Nephron (organoid): Measurements from ENCODE around the gene ZNF749.

Experiments used
- H3K27ac Mint-ChIP-seq, 3 experiments: 2 replicates each; pipeline ENCODE4 v1.8.0; 2020; ENCODE audit warnings: mixed read lengths in 3 of 3, mild to moderate bottlenecking in 2 of 3, moderate library complexity in 1 of 3
- H3K27me3 Mint-ChIP-seq: 2 replicates; pipeline ENCODE4 v1.8.0; 2021; ENCODE audit warnings: low read depth, mild to moderate bottlenecking, moderate library complexity, mixed read lengths
- H3K36me3 Mint-ChIP-seq: 2 replicates; pipeline ENCODE4 v1.8.0; 2020; ENCODE audit warnings: low read depth, mixed read lengths
- H3K4me1 Mint-ChIP-seq: 2 replicates; pipeline ENCODE4 v1.8.0; 2020; ENCODE audit warnings: mixed read lengths
- H3K4me3 Mint-ChIP-seq, 3 experiments: 2 replicates each; pipeline ENCODE4 v1.8.0; 2020; ENCODE audit warnings: mild to moderate bottlenecking in 3 of 3, mixed read lengths in 3 of 3, moderate library complexity in 2 of 3
- H3K9me3 Mint-ChIP-seq: 2 replicates; pipeline ENCODE4 v1.8.0; 2020; ENCODE audit warnings: mixed read lengths
- TF ChIP-seq, protein P1 (sequence below), 3 experiments: fragments of 200-600 bp; sonication (generic); IDR thresholded peaks; one replicate each; pipeline ENCODE4 v1.5.0; 2021; ENCODE audit warnings: antibody characterized with exemption in 3 of 3; ENCODE audit not compliant: unreplicated experiment in 3 of 3

ZNF749 gene

DNA sequence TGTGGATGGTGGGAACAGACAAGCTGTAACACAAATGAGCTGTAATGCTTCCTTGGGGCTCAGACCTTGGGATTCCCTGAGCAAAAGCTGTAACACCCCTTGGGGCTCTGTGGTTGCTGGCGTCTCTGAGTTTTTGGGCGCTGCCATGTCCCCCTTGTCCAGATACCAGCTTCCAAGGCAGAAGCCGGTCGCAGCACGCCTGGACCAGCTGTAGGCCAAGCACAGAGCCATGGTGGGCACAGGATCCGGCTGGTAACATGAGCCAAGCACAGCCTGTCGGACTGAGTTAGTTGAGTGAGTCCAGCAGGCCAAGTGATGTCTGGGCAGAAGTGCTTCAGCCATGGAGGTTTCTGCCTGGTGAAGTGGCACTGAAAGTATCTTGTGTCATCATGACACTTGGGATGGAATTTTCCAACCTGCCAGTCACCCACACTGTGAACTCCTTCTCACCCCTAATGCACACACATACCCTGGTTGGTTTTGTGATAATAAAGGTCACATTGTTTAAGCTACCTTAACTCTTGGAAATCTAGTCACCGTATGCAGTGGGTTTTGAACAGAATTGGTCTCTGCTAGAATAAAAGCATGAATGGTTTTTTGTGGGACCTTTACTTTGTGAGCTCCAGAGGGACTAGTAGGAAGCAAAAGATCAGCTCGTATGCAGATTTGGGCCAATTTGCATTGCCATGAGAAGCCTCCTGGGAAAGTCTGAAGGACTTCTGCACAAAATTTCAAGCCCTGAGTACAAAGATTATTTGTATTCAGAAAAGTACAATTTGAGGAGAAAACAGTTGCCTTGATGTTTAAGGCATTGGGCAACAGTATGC lies 31.2 kb upstream of the ZNF749 start:
- H3K4me3 Mint-ChIP-seq, result no peak overlapping the region
- no peak overlapping the region for H3K27ac Mint-ChIP-seq
- TF ChIP-seq, protein P1, sequence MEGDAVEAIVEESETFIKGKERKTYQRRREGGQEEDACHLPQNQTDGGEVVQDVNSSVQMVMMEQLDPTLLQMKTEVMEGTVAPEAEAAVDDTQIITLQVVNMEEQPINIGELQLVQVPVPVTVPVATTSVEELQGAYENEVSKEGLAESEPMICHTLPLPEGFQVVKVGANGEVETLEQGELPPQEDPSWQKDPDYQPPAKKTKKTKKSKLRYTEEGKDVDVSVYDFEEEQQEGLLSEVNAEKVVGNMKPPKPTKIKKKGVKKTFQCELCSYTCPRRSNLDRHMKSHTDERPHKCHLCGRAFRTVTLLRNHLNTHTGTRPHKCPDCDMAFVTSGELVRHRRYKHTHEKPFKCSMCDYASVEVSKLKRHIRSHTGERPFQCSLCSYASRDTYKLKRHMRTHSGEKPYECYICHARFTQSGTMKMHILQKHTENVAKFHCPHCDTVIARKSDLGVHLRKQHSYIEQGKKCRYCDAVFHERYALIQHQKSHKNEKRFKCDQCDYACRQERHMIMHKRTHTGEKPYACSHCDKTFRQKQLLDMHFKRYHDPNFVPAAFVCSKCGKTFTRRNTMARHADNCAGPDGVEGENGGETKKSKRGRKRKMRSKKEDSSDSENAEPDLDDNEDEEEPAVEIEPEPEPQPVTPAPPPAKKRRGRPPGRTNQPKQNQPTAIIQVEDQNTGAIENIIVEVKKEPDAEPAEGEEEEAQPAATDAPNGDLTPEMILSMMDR (IDR thresholded peaks at IDR 0.05; ENCODE audit: unreplicated experiment in 3 of 3), result no peak
- H3K27me3 Mint-ChIP-seq, result no peaks in the 10 kb centered on the region
- peaks cover 46% of the 10 kb centered on the region for H3K36me3 Mint-ChIP-seq
- H3K4me1 Mint-ChIP-seq, result no peaks in the 10 kb centered on the region
- H3K9me3 Mint-ChIP-seq, result peaks cover 16% of the 10 kb centered on the region

- H3K4me1 Mint-ChIP-seq, result peaks cover 13% of the 10 kb centered on the region
- TF ChIP-seq, protein P1 (IDR thresholded peaks at IDR 0.05; ENCODE audit: unreplicated experiment in 3 of 3), result peak; percentile 59 to 77 (median 61)
- H3K9me3 Mint-ChIP-seq, result no peaks in the 10 kb centered on the region
- H3K36me3 Mint-ChIP-seq, result peaks cover 23% of the 10 kb centered on the region
- no peak overlapping the region for H3K27ac Mint-ChIP-seq
- peaks cover 4% of the 10 kb centered on the region for H3K27me3 Mint-ChIP-seq
- no peak overlapping the region for H3K4me3 Mint-ChIP-seq
Observed at GRCh38 chr19:57406516-57407123, 28.5 kb upstream of the ZNF749 start.

DNA sequence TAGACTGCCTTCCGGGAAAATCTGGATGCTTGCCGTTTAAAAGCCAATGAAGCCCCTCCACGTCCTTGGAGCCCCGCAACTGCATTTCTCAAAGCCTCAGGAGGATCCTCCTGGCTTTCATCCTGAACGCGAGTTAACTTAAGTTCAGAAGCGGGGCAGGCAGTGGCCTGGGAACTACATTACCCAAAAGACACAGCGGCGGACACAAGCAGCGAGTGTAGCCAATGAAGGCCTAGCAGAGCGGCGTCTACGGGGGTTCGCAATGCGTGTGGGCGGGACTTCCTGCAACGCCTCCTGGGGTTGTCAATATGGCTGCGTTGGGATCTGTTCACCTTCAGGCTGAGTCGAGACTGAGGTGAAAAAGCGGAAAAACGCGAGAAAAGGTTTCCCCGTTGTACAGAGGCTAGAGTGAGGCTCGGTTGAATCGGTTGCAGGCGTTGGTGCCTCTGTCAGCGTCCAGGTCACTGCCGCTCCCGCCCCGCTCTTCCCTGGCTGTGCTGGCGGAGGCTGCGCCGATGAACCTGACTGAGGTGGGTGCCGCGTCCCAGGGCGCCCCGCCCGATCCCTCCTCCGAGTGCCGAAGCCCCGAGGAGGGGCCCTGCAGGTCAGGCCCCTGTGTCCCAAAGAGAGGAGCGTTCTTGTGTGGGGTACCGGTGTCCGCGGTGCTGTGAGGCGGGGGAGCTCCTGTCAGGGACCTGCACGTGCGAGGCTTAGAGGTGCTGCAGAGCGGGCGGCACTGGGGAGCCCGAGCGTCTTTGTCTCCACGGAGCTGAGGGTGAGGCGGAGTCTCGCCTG lies 24.1 kb upstream of the ZNF749 start, which contains the start of gene ZNF17:
ZNF17 (plus strand) TSS at position 285 of the 795 bp plus-strand sequence. CDS start 2,455 bp downstream, outside the sequence.
- peak within 1 kb of the TSS; percentile 97 to 99 (median 98) for H3K4me3 Mint-ChIP-seq
- peaks cover 17% of the 10 kb centered on the region for H3K4me1 Mint-ChIP-seq
- peaks cover 8% of the 10 kb centered on the region for H3K27me3 Mint-ChIP-seq
- H3K9me3 Mint-ChIP-seq, result peaks cover 10% of the 10 kb centered on the region
- H3K27ac Mint-ChIP-seq, result peak within 1 kb of the TSS; percentile 85 to 92 (median 90)
- H3K36me3 Mint-ChIP-seq, result peaks cover 27% of the 10 kb centered on the region
- TF ChIP-seq, protein P1 (IDR thresholded peaks at IDR 0.05; ENCODE audit: unreplicated experiment in 3 of 3), result no peak

GRCh38 chr19:57419439-57419838 lies 15.7 kb upstream of the ZNF749 start:
- Mint-ChIP-seq H3K36me3 (peaks cover 78% of the 10 kb centered on the region), H3K4me3 (no peak overlapping the region), H3K9me3 (peaks cover 47% of the 10 kb centered on the region), H3K27me3 (peaks cover 4% of the 10 kb centered on the region), H3K27ac (no peak overlapping the region), H3K4me1 (no peaks in the 10 kb centered on the region)
- TF ChIP-seq, protein P1 (IDR thresholded peaks at IDR 0.05; ENCODE audit: unreplicated experiment in 3 of 3), result no peak

DNA sequence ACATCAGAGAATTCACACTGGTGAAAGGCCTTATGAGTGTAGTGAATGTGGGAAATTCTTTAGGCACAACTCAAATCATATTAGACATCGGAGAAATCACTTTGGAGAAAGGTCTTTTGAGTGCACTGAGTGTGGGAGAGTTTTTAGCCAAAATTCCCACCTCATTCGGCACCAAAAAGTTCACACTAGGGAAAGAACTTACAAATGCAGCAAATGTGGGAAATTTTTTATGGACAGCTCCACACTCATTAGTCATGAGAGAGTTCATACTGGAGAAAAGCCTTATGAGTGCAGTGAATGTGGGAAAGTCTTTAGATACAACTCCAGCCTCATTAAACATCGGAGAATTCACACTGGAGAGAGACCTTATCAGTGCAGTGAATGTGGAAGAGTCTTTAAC lies 14.1 kb upstream of the ZNF749 start:
- TF ChIP-seq, protein P1 (IDR thresholded peaks at IDR 0.05; ENCODE audit: unreplicated experiment in 3 of 3), result no peak
- peaks cover 73% of the 10 kb centered on the region for H3K36me3 Mint-ChIP-seq
- no peak overlapping the region for H3K4me3 Mint-ChIP-seq
- peaks cover 42% of the 10 kb centered on the region for H3K9me3 Mint-ChIP-seq
- H3K27me3 Mint-ChIP-seq, result no peaks in the 10 kb centered on the region
- H3K27ac Mint-ChIP-seq, result no peak overlapping the region
- H3K4me1 Mint-ChIP-seq, result no peaks in the 10 kb centered on the region
